Transverse colon (tissue), 4 donors: Measurements from ENCODE around the gene FOXK2. TPM values are rescaled to one million over a fixed set of nuclear protein-coding genes. Genes with fewer than 3 reads are reported as not detected.

ENCODE experiments used
- DNase-seq: peaks from one replicate; pipeline ENCODE4 v3.0.0-alpha.2; 2019
- H3K27ac ChIP-seq, 4 donors: fragments of 200-600 bp; sonication (generic); 2 replicates each; pipeline ENCODE4 v1.5.1; 2016 to 2018; ENCODE audit warnings: inconsistent platforms in 4 of 4
- H3K27me3 ChIP-seq: fragments of 200-600 bp; sonication (generic); 2 replicates; pipeline ENCODE4 v1.5.1; 2017; ENCODE audit warnings: inconsistent platforms
- H3K36me3 ChIP-seq, 4 donors: fragments of 200-600 bp; sonication (generic); 2 replicates each; pipeline ENCODE4 v1.5.1; 2017 to 2019; ENCODE audit warnings: inconsistent platforms in 4 of 4
- H3K4me1 ChIP-seq, 4 donors: fragments of 200-600 bp; sonication (generic); 2 replicates each; pipeline ENCODE4 v1.5.1; 2017 to 2020; ENCODE audit warnings: inconsistent platforms in 4 of 4
- H3K4me3 ChIP-seq, 4 donors: fragments of 200-600 bp; sonication (generic); 1 replicate in 1 of 4; 2 replicates in 3 of 4; pipeline versions ENCODE4 v1.5.1 to v1.6.1; 2017 to 2019; ENCODE audit warnings: inconsistent platforms in 4 of 4
- H3K9me3 ChIP-seq, 2 donors: fragments of 200-600 bp; sonication (generic); 2 replicates each; pipeline ENCODE4 v1.5.1; 2017 to 2019; ENCODE audit warnings: inconsistent platforms in 2 of 2
- EP300 ChIP-seq: sonication (generic); formaldehyde crosslinking; IDR thresholded peaks from one replicate; pipeline ENCODE4 v1.6.1; 2017; ENCODE audit warnings: antibody characterized with exemption, low read depth
- POLR2A ChIP-seq: fragments of 450-650 bp; IDR thresholded peaks from one replicate; pipeline ENCODE4 v1.6.1; 2016; ENCODE audit warnings: antibody characterized with exemption, mild to moderate bottlenecking, moderate library complexity
- POLR2AphosphoS5 ChIP-seq, 3 donors: sonication (generic); formaldehyde crosslinking; IDR thresholded peaks; one replicate each; pipeline ENCODE4 v1.6.1; 2016; ENCODE audit warnings: antibody characterized with exemption in 3 of 3
- WGBS, 2 donors: methylation state at CpG; one replicate each; pipeline ENCODE4 v1.1.5; 2018; ENCODE audit warnings: low coverage in 1 of 2; 5-methylcytosine and 5-hydroxymethylcytosine counted together
- in situ Hi-C, 4 donors: fragments of 200-750 bp; cut with MboI; loops; one replicate each; pipeline versions ENCODE4 v1.15.0 to v1.15.1; 2017; ENCODE audit warnings: low sequenced_read_pairs in 3 of 4, low pct_ligation_motif_present in 1 of 4, low pct_unique_long_range_greater_than_20kb in 1 of 4
- intact Hi-C: fragments of 100-400 bp; cut with DNase I; formaldehyde crosslinking; loops from one replicate; pipeline ENCODE4 v1.15.1; 2023; ENCODE audit warnings: low total_unique reads
- total RNA-seq, 4 donors: library from RNA; depleted of rRNA; stranded (reverse); fragments of >200 nt; gene quantifications; one replicate each; pipeline ENCODE4 v1.1.0, GENCODE V29; 2016
- TF ChIP-seq, protein P1 (sequence below), 5 experiments: fragments of 200-600 bp in 3 of 5; fragments of 450-650 bp in 2 of 5; sonication (generic) in 3 of 5; IDR thresholded peaks; 1 replicate in 2 of 5; 2 replicates in 3 of 5; pipeline ENCODE4 v1.5.1; 2016 to 2017; ENCODE audit warnings: antibody characterized with exemption in 5 of 5, inconsistent platforms in 3 of 5, mild to moderate bottlenecking in 2 of 5, moderate library complexity in 1 of 5

The FOXK2 gene
- total RNA-seq, 4 donors from 2014 or later: 41.2 to 216 (median 106) TPM

GRCh38 chr17:82527898-82528297 lies 8.4 kb downstream of the FOXK2 start:
- peaks cover 24 to 74% (median 51%) of the 10 kb centered on the region in 4 donors for H3K4me1 ChIP-seq
- intact Hi-C loops (no loop called here), in situ Hi-C loops (no loop called here)
- H3K9me3 ChIP-seq: no peaks in the 10 kb centered on the region
- TF ChIP-seq POLR2A (no peak), EP300 (no peak), POLR2AphosphoS5 (IDR thresholded peaks at IDR 0.05) (no peak)
- TF ChIP-seq, protein P1, sequence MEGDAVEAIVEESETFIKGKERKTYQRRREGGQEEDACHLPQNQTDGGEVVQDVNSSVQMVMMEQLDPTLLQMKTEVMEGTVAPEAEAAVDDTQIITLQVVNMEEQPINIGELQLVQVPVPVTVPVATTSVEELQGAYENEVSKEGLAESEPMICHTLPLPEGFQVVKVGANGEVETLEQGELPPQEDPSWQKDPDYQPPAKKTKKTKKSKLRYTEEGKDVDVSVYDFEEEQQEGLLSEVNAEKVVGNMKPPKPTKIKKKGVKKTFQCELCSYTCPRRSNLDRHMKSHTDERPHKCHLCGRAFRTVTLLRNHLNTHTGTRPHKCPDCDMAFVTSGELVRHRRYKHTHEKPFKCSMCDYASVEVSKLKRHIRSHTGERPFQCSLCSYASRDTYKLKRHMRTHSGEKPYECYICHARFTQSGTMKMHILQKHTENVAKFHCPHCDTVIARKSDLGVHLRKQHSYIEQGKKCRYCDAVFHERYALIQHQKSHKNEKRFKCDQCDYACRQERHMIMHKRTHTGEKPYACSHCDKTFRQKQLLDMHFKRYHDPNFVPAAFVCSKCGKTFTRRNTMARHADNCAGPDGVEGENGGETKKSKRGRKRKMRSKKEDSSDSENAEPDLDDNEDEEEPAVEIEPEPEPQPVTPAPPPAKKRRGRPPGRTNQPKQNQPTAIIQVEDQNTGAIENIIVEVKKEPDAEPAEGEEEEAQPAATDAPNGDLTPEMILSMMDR (IDR thresholded peaks at IDR 0.05): no peak
- DNase-seq: no peak
- H3K36me3 ChIP-seq: no peaks in the 10 kb centered on the region
- H3K27ac ChIP-seq: peak overlapping the region; percentile 53 to 79 (median 74)
- H3K27me3 ChIP-seq: no peaks in the 10 kb centered on the region
- no peak overlapping the region for H3K4me3 ChIP-seq
- 69 to 83% methylated on average over 4 to 8 of the region's 8 CpGs for WGBS, 2 donors

- no peaks in the 10 kb centered on the region for H3K36me3 ChIP-seq
- no peaks in the 10 kb centered on the region for H3K27me3 ChIP-seq
- in situ Hi-C loops: no loop called here
- H3K4me1 ChIP-seq: peaks cover 24 to 71% (median 48%) of the 10 kb centered on the region in 4 donors
- TF ChIP-seq POLR2AphosphoS5 (IDR thresholded peaks at IDR 0.05) (peak; percentile 38 to 43 (median 42)), EP300 (no peak)
- TF ChIP-seq, protein P1 (IDR thresholded peaks at IDR 0.05): peak; percentile 15 to 69 (median 47)
- H3K27ac ChIP-seq: peak overlapping the region; percentile 53 to 79 (median 74)
- H3K4me3 ChIP-seq: no peak overlapping the region
- H3K9me3 ChIP-seq: no peaks in the 10 kb centered on the region
- intact Hi-C loops: no loop called here
- 44 to 50% methylated on average over 4 to 17 of the region's 17 CpGs for WGBS, 2 donors
- DNase-seq: peak; percentile 66
These were observed 9.1 kb downstream of the FOXK2 start for GRCh38 chr17:82528484-82529265.

GRCh38 chr17:82529914-82530300 lies 10.4 kb downstream of the FOXK2 start:
- DNase-seq: no peak
- Histone ChIP-seq H3K4me3 (no peak overlapping the region), H3K27me3 (no peaks in the 10 kb centered on the region), H3K4me1 (peaks cover 18 to 69% (median 40%) of the 10 kb centered on the region in 4 donors), H3K9me3 (no peaks in the 10 kb centered on the region), H3K27ac (peak overlapping the region; percentile 53 to 79 (median 74)), H3K36me3 (no peaks in the 10 kb centered on the region)
- intact Hi-C loops (no loop called here), in situ Hi-C loops (no loop called here)
- 83 to 87% methylated on average over 9 of the region's 9 CpGs for WGBS, 2 donors
- no peak for TF ChIP-seq EP300
- TF ChIP-seq, protein P1 (IDR thresholded peaks at IDR 0.05): no peak
- no peak for TF ChIP-seq POLR2AphosphoS5 (IDR thresholded peaks at IDR 0.05)
- no peak for TF ChIP-seq POLR2A

GRCh38 chr17:82531431-82531881 lies 11.9 kb downstream of the FOXK2 start:
- Histone ChIP-seq H3K4me1 (peaks cover 11 to 71% (median 46%) of the 10 kb centered on the region in 4 donors), H3K9me3 (no peaks in the 10 kb centered on the region), H3K27ac (peak overlapping the region; percentile 8 to 52 (median 12)), H3K36me3 (no peaks in the 10 kb centered on the region), H3K4me3 (no peak overlapping the region), H3K27me3 (no peaks in the 10 kb centered on the region)
- no peak for DNase-seq
- intact Hi-C loops (no loop called here), in situ Hi-C loops (no loop called here)
- TF ChIP-seq POLR2A: no peak
- TF ChIP-seq EP300: no peak
- no peak for TF ChIP-seq POLR2AphosphoS5 (IDR thresholded peaks at IDR 0.05)
- TF ChIP-seq, protein P1 (IDR thresholded peaks at IDR 0.05): no peak
- WGBS, 2 donors: 56 to 82% methylated on average over 5 to 7 of the region's 7 CpGs
